Trophoblast cell (in vitro differentiated cells and primary cell): Measurements from ENCODE around the gene NTNG1.

Experiments
- DNase-seq, 2 donors: peaks; one replicate each; pipeline ENCODE4 v3.0.0-alpha.2; 2016
- H2AFZ ChIP-seq: 2 replicates; pipeline ENCODE4 v1.6.1; 2013; ENCODE audit warnings: low read length, moderate library complexity, mild to moderate bottlenecking; ENCODE audit not compliant: insufficient read depth, poor library complexity
- H2AK5ac ChIP-seq: 2 replicates; pipeline ENCODE4 v1.6.1; 2013; ENCODE audit warnings: mild to moderate bottlenecking, low read length
- H2BK120ac ChIP-seq: 2 replicates; pipeline ENCODE4 v1.6.1; 2013; ENCODE audit warnings: low read length, mild to moderate bottlenecking, moderate library complexity; ENCODE audit not compliant: insufficient read depth, poor library complexity
- H2BK12ac ChIP-seq: 2 replicates; pipeline ENCODE4 v1.6.1; 2013; ENCODE audit warnings: mild to moderate bottlenecking, low read length, moderate library complexity
- H2BK5ac ChIP-seq: 2 replicates; pipeline ENCODE4 v1.6.1; 2013; ENCODE audit warnings: low read length, low read depth, moderate library complexity, mild to moderate bottlenecking; ENCODE audit not compliant: poor library complexity
- H3K14ac ChIP-seq: 2 replicates; pipeline ENCODE4 v1.6.1; 2013; ENCODE audit warnings: mild to moderate bottlenecking, low read length
- H3K18ac ChIP-seq: 2 replicates; pipeline ENCODE4 v1.6.1; 2013; ENCODE audit warnings: mild to moderate bottlenecking, low read length
- H3K23ac ChIP-seq: 2 replicates; pipeline ENCODE4 v1.6.1; 2013; ENCODE audit warnings: low read length
- H3K27ac ChIP-seq: 2 replicates; pipeline ENCODE4 v1.5.1; 2013; ENCODE audit warnings: low read depth, mild to moderate bottlenecking, inconsistent platforms, low read length, moderate library complexity
- H3K27me3 ChIP-seq: 2 replicates; pipeline ENCODE4 v1.6.1; 2013; ENCODE audit warnings: inconsistent platforms, mild to moderate bottlenecking, low read length, moderate library complexity; ENCODE audit not compliant: insufficient read depth
- H3K36me3 ChIP-seq, 2 experiments: 1 replicate in 1 of 2; 2 replicates in 1 of 2; pipeline ENCODE4 v1.6.1; 2013; ENCODE audit warnings: low read length in 2 of 2, mild to moderate bottlenecking in 2 of 2, moderate library complexity in 1 of 2; ENCODE audit not compliant: insufficient read depth in 2 of 2, control insufficient read depth in 1 of 2
- H3K4ac ChIP-seq: 2 replicates; pipeline ENCODE4 v1.6.1; 2013; ENCODE audit warnings: low read depth, mild to moderate bottlenecking, low read length, moderate library complexity
- H3K4me1 ChIP-seq, 2 experiments: 1 replicate in 1 of 2; 2 replicates in 1 of 2; pipeline ENCODE4 v1.6.1; 2013; ENCODE audit warnings: low read length in 2 of 2, mild to moderate bottlenecking in 2 of 2, moderate library complexity in 1 of 2; ENCODE audit not compliant: insufficient read depth in 2 of 2, control insufficient read depth in 1 of 2
- H3K4me2 ChIP-seq: 2 replicates; pipeline ENCODE4 v1.6.1; 2013; ENCODE audit warnings: inconsistent platforms, mild to moderate bottlenecking, low read length, moderate library complexity
- H3K4me3 ChIP-seq: 2 replicates; pipeline ENCODE4 v1.5.1; 2013; ENCODE audit warnings: mild to moderate bottlenecking, low read depth, low read length, inconsistent platforms
- H3K79me1 ChIP-seq: one replicate; pipeline ENCODE4 v1.6.1; 2013; ENCODE audit warnings: low read length
- H3K79me2 ChIP-seq: 2 replicates; pipeline ENCODE4 v1.6.1; 2013; ENCODE audit warnings: low read length, mild to moderate bottlenecking; ENCODE audit not compliant: control insufficient read depth, insufficient read depth, poor library complexity
- H3K9ac ChIP-seq: 2 replicates; pipeline ENCODE4 v1.6.1; 2013; ENCODE audit warnings: mild to moderate bottlenecking, low read length
- H3K9me3 ChIP-seq: 2 replicates; pipeline ENCODE4 v1.6.1; 2013; ENCODE audit warnings: low read depth, mild to moderate bottlenecking, control low read depth, inconsistent platforms, low read length; ENCODE audit not compliant: insufficient read depth
- H4K12ac ChIP-seq: 2 replicates; pipeline ENCODE4 v1.6.1; 2013; ENCODE audit warnings: low read depth, mild to moderate bottlenecking, low read length, moderate library complexity
- H4K8ac ChIP-seq: 2 replicates; pipeline ENCODE4 v1.6.1; 2013; ENCODE audit warnings: low read depth, mild to moderate bottlenecking, low read length, moderate library complexity
- H4K91ac ChIP-seq: one replicate; pipeline ENCODE4 v1.6.1; 2013; ENCODE audit warnings: low read depth, mild to moderate bottlenecking, low read length, moderate library complexity
- WGBS: extraction: QIAGEN DNeasy Blood & Tissue Kit; methylation state at CpG from one replicate; pipeline ENCODE4 v1.1.7; 2013; ENCODE audit warnings: missing lambda C conversion rate; ENCODE audit not compliant: insufficient read length, insufficient coverage; ENCODE audit errors: extremely low coverage; 5-methylcytosine and 5-hydroxymethylcytosine counted together

Gene NTNG1

GRCh38 chr1:107181253-107181969 is 40.6 kb downstream of the NTNG1 start:
- Histone ChIP-seq H3K79me1 (no peaks in the 10 kb centered on the region), H3K14ac (no peak overlapping the region), H2AFZ (no peak overlapping the region), H3K4me2 (no peak overlapping the region), H2BK12ac (no peak overlapping the region), H4K8ac (no peak overlapping the region), H3K27me3 (no peaks in the 10 kb centered on the region), H2AK5ac (no peak overlapping the region), H3K79me2 (no peaks in the 10 kb centered on the region), H3K4me3 (no peak overlapping the region), H4K12ac (no peak overlapping the region), H3K36me3 (no peaks in the 10 kb centered on the region), H3K9ac (no peak overlapping the region), H3K23ac (no peak overlapping the region), H4K91ac (no peak overlapping the region), H3K27ac (no peak overlapping the region), H2BK5ac (no peak overlapping the region), H2BK120ac (no peak overlapping the region), H3K18ac (no peak overlapping the region), H3K9me3 (no peaks in the 10 kb centered on the region), H3K4ac (no peak overlapping the region), H3K4me1 (peaks cover 0 to 2% of the 10 kb centered on the region in 2 experiments)
- DNase-seq, result no peak
- no CpG with 5 or more reads among the region's 5 CpGs for WGBS

- Histone ChIP-seq H3K9ac (no peak overlapping the region), H3K4ac (no peak overlapping the region), H2BK120ac (no peak overlapping the region), H4K8ac (no peak overlapping the region), H3K27ac (no peak overlapping the region), H3K4me1 (peaks cover 0 to 2% of the 10 kb centered on the region in 2 experiments), H3K23ac (no peak overlapping the region), H3K27me3 (no peaks in the 10 kb centered on the region), H3K79me2 (no peaks in the 10 kb centered on the region), H3K36me3 (no peaks in the 10 kb centered on the region), H3K9me3 (no peaks in the 10 kb centered on the region), H2BK5ac (no peak overlapping the region), H3K79me1 (no peaks in the 10 kb centered on the region), H3K14ac (no peak overlapping the region), H4K91ac (no peak overlapping the region), H3K4me2 (no peak overlapping the region), H2AFZ (no peak overlapping the region), H4K12ac (no peak overlapping the region), H2AK5ac (no peak overlapping the region), H3K4me3 (no peak overlapping the region), H2BK12ac (no peak overlapping the region), H3K18ac (no peak overlapping the region)
- no peak for DNase-seq
- WGBS, result no CpG with 5 or more reads among the region's 4 CpGs
Measured at GRCh38 chr1:107183011-107183410, 42.2 kb downstream of the NTNG1 start.

GRCh38 chr1:107184888-107185287 is 44.0 kb downstream of the NTNG1 start:
- no peak overlapping the region for H2AFZ ChIP-seq
- no peak overlapping the region for H2BK12ac ChIP-seq
- H3K18ac ChIP-seq, result no peak overlapping the region
- no peak overlapping the region for H2BK5ac ChIP-seq
- no peak overlapping the region for H4K12ac ChIP-seq
- H3K14ac ChIP-seq, result no peak overlapping the region
- H3K27ac ChIP-seq, result no peak overlapping the region
- no peaks in the 10 kb centered on the region for H3K79me1 ChIP-seq
- no peak overlapping the region for H3K4me3 ChIP-seq
- H3K4me2 ChIP-seq, result no peak overlapping the region
- no peaks in the 10 kb centered on the region for H3K9me3 ChIP-seq
- H3K4me1 ChIP-seq, result peaks cover 0 to 2% of the 10 kb centered on the region in 2 experiments
- no peaks in the 10 kb centered on the region for H3K27me3 ChIP-seq
- no peak overlapping the region for H3K23ac ChIP-seq
- no peaks in the 10 kb centered on the region for H3K79me2 ChIP-seq
- no CpG with 5 or more reads among the region's 2 CpGs for WGBS
- H4K91ac ChIP-seq, result no peak overlapping the region
- H3K36me3 ChIP-seq, result no peaks in the 10 kb centered on the region
- no peak overlapping the region for H4K8ac ChIP-seq
- no peak for DNase-seq
- no peak overlapping the region for H3K9ac ChIP-seq
- H2BK120ac ChIP-seq, result no peak overlapping the region
- no peak overlapping the region for H2AK5ac ChIP-seq
- H3K4ac ChIP-seq, result no peak overlapping the region

GRCh38 chr1:107187399-107187798 is 46.6 kb downstream of the NTNG1 start:
- no peak overlapping the region for H2BK12ac ChIP-seq
- H2BK120ac ChIP-seq, result no peak overlapping the region
- no peak overlapping the region for H2AFZ ChIP-seq
- no peaks in the 10 kb centered on the region for H3K79me1 ChIP-seq
- no peak overlapping the region for H3K14ac ChIP-seq
- no peak overlapping the region for H3K27ac ChIP-seq
- H4K12ac ChIP-seq, result no peak overlapping the region
- no peak overlapping the region for H3K23ac ChIP-seq
- no peak overlapping the region for H3K9ac ChIP-seq
- H3K18ac ChIP-seq, result no peak overlapping the region
- no peak for DNase-seq
- no peaks in the 10 kb centered on the region for H3K27me3 ChIP-seq
- no peak overlapping the region for H2AK5ac ChIP-seq
- no peaks in the 10 kb centered on the region for H3K9me3 ChIP-seq
- H3K36me3 ChIP-seq, result no peaks in the 10 kb centered on the region
- no peak overlapping the region for H2BK5ac ChIP-seq
- no CpG with 5 or more reads among the region's 3 CpGs for WGBS
- H3K4me2 ChIP-seq, result no peak overlapping the region
- H3K79me2 ChIP-seq, result no peaks in the 10 kb centered on the region
- no peak overlapping the region for H3K4me3 ChIP-seq
- peaks cover 0 to 2% of the 10 kb centered on the region in 2 experiments for H3K4me1 ChIP-seq
- H4K8ac ChIP-seq, result no peak overlapping the region
- no peak overlapping the region for H3K4ac ChIP-seq
- no peak overlapping the region for H4K91ac ChIP-seq
